GM21390 (cell line): ENCODE measurements around the gene CYP19A1.
"Not testable (repeated sequence)": the region's sequence is repeated elsewhere in the genome, so short reads cannot be mapped to it uniquely, and the experiment has no call there.

Source experiments
- ATAC-seq: cut with Tn5 transposase; IDR thresholded peaks from one replicate; pipeline ENCODE4 v1.9.1; 2021; ENCODE audit not compliant: unreplicated experiment

Gene CYP19A1

GRCh38 chr15:51265037-51265555 lies 73.3 kb downstream of the CYP19A1 start:
- no peak for ATAC-seq

GRCh38 chr15:51263726-51264125 lies 74.7 kb downstream of the CYP19A1 start:
- ATAC-seq: no peak

DNA sequence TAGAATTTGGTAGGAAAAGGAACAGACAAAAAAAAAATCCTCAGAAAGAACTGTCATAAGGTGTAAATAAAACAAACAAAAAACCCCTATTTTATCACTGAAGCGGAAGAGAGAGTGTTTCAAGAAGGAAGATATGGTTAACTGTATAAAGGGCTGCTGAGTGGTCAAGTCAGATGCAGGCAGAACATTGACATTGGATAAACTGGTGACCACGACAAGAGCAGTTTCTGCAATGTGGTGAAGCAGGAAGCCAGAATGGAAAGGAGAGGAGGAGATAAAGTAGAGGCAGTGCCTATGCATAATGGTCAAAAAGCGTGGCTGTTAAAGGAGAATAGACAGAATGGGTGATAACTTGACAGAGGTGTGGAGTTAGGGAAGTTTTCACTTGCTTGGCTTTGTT lies 75.3 kb downstream of the CYP19A1 start:
- ATAC-seq: no peak

DNA sequence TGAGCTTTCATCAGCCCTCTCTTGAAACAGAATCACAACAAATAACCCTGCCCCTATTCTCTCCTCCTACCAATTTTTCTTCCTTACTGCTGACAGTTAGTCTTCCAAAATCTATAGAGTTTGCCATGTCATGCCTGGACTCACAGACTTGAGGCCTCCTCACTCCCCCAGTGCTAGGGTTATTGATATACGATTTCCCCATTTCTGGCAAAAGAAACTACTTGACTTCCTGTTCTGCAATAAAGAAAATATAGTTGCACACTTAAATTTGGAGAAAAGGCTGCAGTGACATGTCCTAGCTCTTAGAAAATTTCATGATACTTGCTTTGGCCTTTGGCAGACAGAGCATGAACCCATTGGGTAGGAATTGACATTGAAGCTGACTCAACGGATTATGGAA lies 75.9 kb downstream of the CYP19A1 start:
- no peak for ATAC-seq

DNA sequence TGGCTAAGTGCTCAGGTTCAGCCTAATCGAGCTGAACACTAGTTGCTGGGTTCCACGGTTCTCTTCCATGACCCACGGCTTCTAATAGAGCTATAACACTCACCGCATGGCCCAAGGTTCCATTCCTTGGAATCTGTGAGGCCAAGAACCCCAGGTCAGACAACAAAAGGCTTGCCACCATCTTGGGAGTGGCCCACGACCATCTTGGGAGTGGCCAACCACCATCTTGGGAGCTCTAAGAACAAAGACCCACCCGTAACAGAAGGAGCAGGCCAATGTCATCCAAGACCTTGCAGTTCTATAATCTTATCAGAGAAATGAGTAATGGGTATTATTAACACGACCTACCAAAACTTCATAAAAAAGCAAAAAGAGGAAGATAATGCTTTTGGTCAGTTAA lies 77.3 kb downstream of the CYP19A1 start:
- not testable (repeated sequence) for ATAC-seq

GRCh38 chr15:51260202-51260601 lies 78.2 kb downstream of the CYP19A1 start:
- no peak for ATAC-seq

DNA sequence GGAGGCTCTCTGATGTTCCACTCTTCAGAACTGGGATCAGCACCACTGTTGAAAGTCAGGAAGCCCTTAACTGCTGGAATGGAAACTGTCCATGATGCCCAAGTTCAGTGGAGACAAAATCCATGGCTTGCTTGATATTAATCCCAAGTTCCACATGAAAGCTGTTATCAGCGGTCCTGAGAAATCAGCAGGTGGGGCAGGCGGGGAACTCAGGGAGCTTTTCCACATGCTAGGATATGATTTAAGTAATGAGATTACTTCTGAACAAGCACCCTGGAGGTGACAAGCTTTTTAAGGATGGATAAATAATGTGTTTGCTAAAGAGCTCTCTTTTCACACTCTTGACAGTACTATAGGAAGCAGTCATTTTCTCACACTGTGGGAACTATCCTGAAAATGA lies 82.9 kb downstream of the CYP19A1 start:
- ATAC-seq: no peak

DNA sequence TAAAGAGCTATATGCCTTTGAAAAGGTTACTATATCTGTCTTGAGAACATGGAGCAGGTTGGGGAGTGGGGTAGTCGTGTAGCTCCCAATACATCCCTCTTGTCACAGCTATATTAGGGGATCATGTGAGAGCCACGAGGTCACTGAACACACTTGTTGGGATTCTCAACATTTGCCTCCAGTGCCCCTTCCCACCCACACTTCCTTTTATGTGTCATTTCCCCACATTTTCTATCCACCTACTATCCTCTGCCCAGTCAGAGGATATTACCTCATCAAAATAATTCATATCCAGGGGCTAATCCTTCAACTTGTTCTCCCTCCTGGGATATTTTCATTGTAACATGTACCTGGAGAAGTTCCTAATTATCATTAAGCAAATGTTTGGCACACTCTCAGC lies 85.0 kb downstream of the CYP19A1 start:
- no peak for ATAC-seq

GRCh38 chr15:51252671-51253070 lies 85.7 kb downstream of the CYP19A1 start:
- no peak for ATAC-seq

- ATAC-seq: no peak
These were observed 86.8 kb downstream of the CYP19A1 start for GRCh38 chr15:51251556-51251955.

- no peak for ATAC-seq
These were observed 88.0 kb downstream of the CYP19A1 start for GRCh38 chr15:51250217-51251011.

GRCh38 chr15:51245628-51246027 lies 92.8 kb downstream of the CYP19A1 start:
- ATAC-seq: no peak

GRCh38 chr15:51244423-51244869 lies 94.0 kb downstream of the CYP19A1 start:
- no peak for ATAC-seq

DNA sequence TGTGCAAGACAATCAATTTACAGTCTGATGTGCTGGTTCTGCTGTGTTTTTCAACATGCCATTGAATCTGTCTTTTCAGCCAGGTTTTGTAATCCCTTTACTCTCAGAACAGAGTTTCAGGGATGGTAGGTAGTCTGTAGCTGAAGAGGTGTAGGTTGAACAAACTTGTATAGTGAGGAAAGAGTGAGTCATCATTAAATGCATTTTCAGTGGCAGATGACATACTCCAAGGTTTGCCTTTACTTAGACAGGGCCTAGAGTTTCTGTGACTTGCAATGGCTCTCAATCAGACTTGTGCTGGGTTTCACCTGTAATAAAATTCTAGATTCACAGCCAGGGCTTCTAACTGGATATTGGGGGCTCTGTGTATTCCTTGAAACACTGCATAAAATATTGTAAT lies 94.6 kb downstream of the CYP19A1 start:
- ATAC-seq: no peak

DNA sequence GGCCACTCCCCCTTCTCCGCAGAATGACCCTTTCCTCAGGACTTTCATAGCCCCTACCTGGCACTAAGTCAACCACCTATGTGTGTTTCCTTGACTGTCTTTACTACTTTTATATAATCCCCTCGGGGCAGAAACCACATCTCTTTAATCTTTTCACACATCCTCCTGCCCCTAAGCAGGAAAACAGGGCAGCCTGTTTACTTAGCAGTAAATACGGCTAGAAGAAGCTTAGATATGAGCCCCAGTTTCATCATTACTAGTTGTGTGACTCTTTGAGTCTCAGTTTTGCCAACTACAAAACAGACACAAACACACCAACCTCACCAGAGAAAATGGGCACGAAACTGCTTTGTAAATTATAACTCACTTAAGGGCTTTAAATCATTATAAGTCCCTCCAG lies 98.3 kb downstream of the CYP19A1 start:
- no peak for ATAC-seq

DNA sequence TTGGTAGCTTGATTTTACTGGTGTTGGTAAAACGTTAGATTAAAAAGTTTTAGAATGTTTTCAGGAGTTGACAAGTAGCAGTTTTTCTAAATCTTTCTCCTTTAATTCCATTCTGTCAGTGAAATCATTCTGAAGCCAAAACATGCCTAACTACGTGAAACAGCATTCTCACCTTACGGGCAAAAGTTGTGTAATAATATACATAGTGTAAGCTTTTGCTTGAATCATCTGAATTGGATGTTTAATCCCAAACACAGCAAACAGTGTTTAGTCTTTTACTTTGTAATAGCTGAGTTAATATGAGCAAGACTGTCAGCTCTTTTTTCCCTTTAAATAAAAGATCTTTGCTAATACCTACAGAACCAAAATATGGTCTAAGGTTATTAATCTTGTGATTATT lies 100.6 kb downstream of the CYP19A1 start:
- no peak for ATAC-seq

- ATAC-seq: no peak
These were observed 104.0 kb downstream of the CYP19A1 start for GRCh38 chr15:51234176-51234927.

- ATAC-seq: no peak
These were observed 105.8 kb downstream of the CYP19A1 start for GRCh38 chr15:51232581-51232980.

DNA sequence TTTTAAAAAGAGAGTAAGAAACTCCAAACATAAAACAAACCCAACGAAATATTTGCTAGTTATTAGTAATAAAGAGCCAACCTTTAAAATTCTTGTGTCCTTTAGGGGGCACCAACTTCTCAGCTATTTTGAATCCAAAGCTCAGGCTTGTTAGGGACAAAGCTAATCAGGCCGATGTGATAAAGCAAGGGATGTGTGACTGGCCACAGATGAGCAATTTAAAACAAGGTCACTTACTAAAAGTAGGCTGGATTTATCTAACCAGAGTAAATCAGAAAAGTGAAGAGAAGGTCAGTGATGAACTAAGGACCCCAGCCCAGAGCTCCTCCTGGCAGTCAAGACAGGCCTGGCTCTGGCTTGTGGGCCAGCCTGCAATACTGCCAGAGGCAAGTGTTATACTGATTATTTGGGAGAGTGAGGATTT lies 108.5 kb downstream of the CYP19A1 start:
- ATAC-seq: no peak

DNA sequence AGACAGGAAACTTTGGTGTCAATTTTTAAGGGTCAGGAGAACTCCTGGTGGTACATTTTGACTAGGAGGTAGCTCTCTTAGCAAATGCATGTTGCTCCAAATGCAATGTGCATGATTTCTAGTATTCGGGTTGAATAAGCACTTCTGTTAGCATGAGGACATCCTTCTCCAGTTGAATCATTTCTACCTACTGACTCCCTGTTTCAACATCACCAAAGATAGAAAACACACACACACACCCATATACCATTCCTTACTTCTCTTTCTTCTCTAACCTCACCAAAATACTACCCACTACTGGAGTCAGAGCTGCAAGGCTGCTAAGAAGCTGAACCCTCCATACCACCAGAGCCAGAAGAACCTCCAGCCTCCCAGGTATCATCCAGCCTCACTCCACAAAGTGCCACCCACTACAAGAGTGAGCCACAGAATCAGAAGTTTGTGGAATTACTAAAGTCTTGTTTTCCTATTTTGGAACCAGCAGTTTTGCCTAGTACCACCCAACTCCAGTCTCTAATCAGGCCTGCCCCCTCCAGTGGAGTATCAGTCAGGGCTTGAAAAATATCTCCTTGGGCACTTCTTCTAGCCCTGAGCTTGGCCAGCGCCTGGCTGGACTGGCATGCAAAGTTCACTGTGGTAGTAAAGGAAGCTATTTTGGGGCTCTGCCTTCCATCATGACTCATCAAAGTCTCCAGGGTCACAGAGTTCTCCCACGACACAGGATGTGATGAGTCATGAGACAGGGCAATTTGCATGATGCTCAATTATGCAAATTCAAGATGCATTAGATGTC lies 110.3 kb downstream of the CYP19A1 start:
- peak; percentile 91 for ATAC-seq

DNA sequence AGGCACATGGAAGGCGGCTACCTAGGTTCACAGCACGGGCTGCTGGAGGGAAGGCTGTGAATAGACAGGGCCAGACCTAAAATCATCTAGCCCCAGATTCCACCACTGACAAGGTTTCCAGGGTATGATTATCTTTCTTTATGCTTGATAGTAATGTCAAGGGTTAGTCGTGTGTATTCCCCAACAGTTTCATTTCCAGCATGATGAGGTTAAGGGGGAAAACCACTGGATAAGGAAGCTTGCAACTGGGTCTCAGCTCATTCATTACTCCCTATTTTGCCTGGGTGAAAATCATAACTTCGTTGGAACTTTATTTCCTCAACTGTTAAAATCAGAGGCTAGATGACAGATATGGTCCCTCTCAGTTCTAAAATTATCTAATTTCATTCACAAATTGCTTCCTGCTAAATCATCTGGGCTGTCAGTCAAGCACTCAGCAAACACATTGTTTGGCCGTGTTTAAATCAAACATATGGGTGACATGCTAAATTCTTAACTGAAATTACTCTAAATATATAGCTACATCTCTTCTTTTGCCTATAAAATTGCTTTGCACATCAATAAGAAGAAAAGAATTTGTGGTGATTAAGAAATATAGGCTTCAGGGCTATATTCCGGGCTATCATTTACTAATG lies 111.7 kb downstream of the CYP19A1 start:
- ATAC-seq: no peak
